HG02571 (cell line): ENCODE data around the gene B4GALNT2.

Experiments used
- ATAC-seq: cut with Tn5 transposase; IDR thresholded peaks from one replicate; pipeline ENCODE4 v1.9.1; 2021; ENCODE audit warnings: mild to moderate bottlenecking, moderate library complexity; ENCODE audit not compliant: unreplicated experiment

Gene B4GALNT2

GRCh38 chr17:49209061-49209571 is 76.5 kb downstream of the B4GALNT2 start:
- ATAC-seq: no peak

- peak; percentile 77 for ATAC-seq
Observed at GRCh38 chr17:49210158-49211029, 77.8 kb downstream of the B4GALNT2 start, which contains the start of the genes ABI3 and GNGT2. Gene ABI3 (plus strand): TSS chr17:49210707. CDS start chr17:49210725, 18 bp downstream. Gene GNGT2 (minus strand): TSS chr17:49210574. CDS start chr17:49207422, 3,152 bp downstream.

GRCh38 chr17:49213399-49213798 is 80.8 kb downstream of the B4GALNT2 start:
- ATAC-seq: no peak

GRCh38 chr17:49213847-49214246 is 81.3 kb downstream of the B4GALNT2 start:
- no peak for ATAC-seq

- ATAC-seq: no peak
Observed at GRCh38 chr17:49214676-49215360, 82.2 kb downstream of the B4GALNT2 start.

GRCh38 chr17:49216482-49216881 is 83.9 kb downstream of the B4GALNT2 start:
- ATAC-seq: no peak

- no peak for ATAC-seq
Observed at GRCh38 chr17:49216953-49217650, 84.5 kb downstream of the B4GALNT2 start.

GRCh38 chr17:49217651-49218413 is 85.3 kb downstream of the B4GALNT2 start:
- no peak for ATAC-seq

- no peak for ATAC-seq
Observed at GRCh38 chr17:49218941-49219913, 86.7 kb downstream of the B4GALNT2 start.

GRCh38 chr17:49219987-49220386 is 87.4 kb downstream of the B4GALNT2 start:
- ATAC-seq: no peak

GRCh38 chr17:49223168-49223516 is 90.6 kb downstream of the B4GALNT2 start:
- no peak for ATAC-seq

- ATAC-seq: no peak
Observed at GRCh38 chr17:49223517-49224197, 91.1 kb downstream of the B4GALNT2 start.

- ATAC-seq: no peak
Observed at GRCh38 chr17:49224198-49224996, 91.8 kb downstream of the B4GALNT2 start.

- ATAC-seq: no peak
Observed at GRCh38 chr17:49224997-49225337, 92.4 kb downstream of the B4GALNT2 start.

GRCh38 chr17:49225554-49226236 is 93.1 kb downstream of the B4GALNT2 start:
- ATAC-seq: no peak
